ENCODE measurements around the gene ERC2.

Gene ERC2

GRCh38 chr3:55486101-55486856, 982.0 kb downstream of the ERC2 start:
- Histone ChIP-seq H3F3A (ENCODE audit: insufficient read depth) (no peaks in the 10 kb centered on the region), H3K9me3 (ENCODE audit: insufficient read depth, low read length) (no peaks in the 10 kb centered on the region), H3K4me3 (ENCODE audit: insufficient read depth, low read length, poor library complexity, severe bottlenecking) (no peak overlapping the region), H3K27ac (ENCODE audit: low read depth, low read length) (no peak overlapping the region), H3K27me3 (ENCODE audit: low read length) (no peaks in the 10 kb centered on the region), H3K9me2 (replicated peaks; ENCODE audit: insufficient read depth, low read length) (no peaks in the 10 kb centered on the region), H3K36me3 (ENCODE audit: low read length) (no peaks in the 10 kb centered on the region), H2AFZ (ENCODE audit: low read depth, low read length, severe bottlenecking) (no peak overlapping the region), H3K79me2 (ENCODE audit: insufficient read depth, low read length) (no peaks in the 10 kb centered on the region), H3K9ac (ENCODE audit: low read length) (no peak overlapping the region), H4K20me1 (ENCODE audit: low read depth, low read length) (no peaks in the 10 kb centered on the region), H3K4me2 (ENCODE audit: low read depth, low read length, poor library complexity, severe bottlenecking) (no peak overlapping the region)
- TF ChIP-seq CTCF (IDR thresholded peaks at IDR 0.05; ENCODE audit: insufficient read depth, low read length, poor library complexity, severe bottlenecking) = no peak
- no peak for TF ChIP-seq EZH2phosphoT487 (conservative IDR thresholded peaks at IDR 0.05; ENCODE audit: low read length)

- Histone ChIP-seq H3K9me2 (replicated peaks; ENCODE audit: insufficient read depth, low read length) (no peaks in the 10 kb centered on the region), H4K20me1 (ENCODE audit: low read depth, low read length) (no peaks in the 10 kb centered on the region), H2AFZ (ENCODE audit: low read depth, low read length, severe bottlenecking) (no peak overlapping the region), H3K27me3 (ENCODE audit: low read length) (no peaks in the 10 kb centered on the region), H3K79me2 (ENCODE audit: insufficient read depth, low read length) (no peaks in the 10 kb centered on the region), H3K4me3 (ENCODE audit: insufficient read depth, low read length, poor library complexity, severe bottlenecking) (no peak overlapping the region), H3K9me3 (ENCODE audit: insufficient read depth, low read length) (no peaks in the 10 kb centered on the region), H3K9ac (ENCODE audit: low read length) (no peak overlapping the region), H3F3A (ENCODE audit: insufficient read depth) (no peaks in the 10 kb centered on the region), H3K27ac (ENCODE audit: low read depth, low read length) (no peak overlapping the region), H3K36me3 (ENCODE audit: low read length) (no peaks in the 10 kb centered on the region), H3K4me2 (ENCODE audit: low read depth, low read length, poor library complexity, severe bottlenecking) (no peak overlapping the region)
- TF ChIP-seq EZH2phosphoT487 (conservative IDR thresholded peaks at IDR 0.05; ENCODE audit: low read length) (0 out of 2 replicates have a peak, but pooled peaks have one; percentile 74), CTCF (IDR thresholded peaks at IDR 0.05; ENCODE audit: insufficient read depth, low read length, poor library complexity, severe bottlenecking) (no peak)
These were observed 983.2 kb downstream of the ERC2 start for GRCh38 chr3:55484801-55485791.

- no peaks in the 10 kb centered on the region for H3F3A ChIP-seq (ENCODE audit: insufficient read depth)
- H3K27me3 ChIP-seq (ENCODE audit: low read length) = no peaks in the 10 kb centered on the region
- H3K79me2 ChIP-seq (ENCODE audit: insufficient read depth, low read length) = no peaks in the 10 kb centered on the region
- no peak overlapping the region for H3K4me3 ChIP-seq (ENCODE audit: insufficient read depth, low read length, poor library complexity, severe bottlenecking)
- no peaks in the 10 kb centered on the region for H3K36me3 ChIP-seq (ENCODE audit: low read length)
- H4K20me1 ChIP-seq (ENCODE audit: low read depth, low read length) = no peaks in the 10 kb centered on the region
- no peak overlapping the region for H2AFZ ChIP-seq (ENCODE audit: low read depth, low read length, severe bottlenecking)
- no peak overlapping the region for H3K4me2 ChIP-seq (ENCODE audit: low read depth, low read length, poor library complexity, severe bottlenecking)
- H3K9me2 ChIP-seq (replicated peaks; ENCODE audit: insufficient read depth, low read length) = no peaks in the 10 kb centered on the region
- TF ChIP-seq EZH2phosphoT487 (conservative IDR thresholded peaks at IDR 0.05; ENCODE audit: low read length) (no peak), CTCF (IDR thresholded peaks at IDR 0.05; ENCODE audit: insufficient read depth, low read length, poor library complexity, severe bottlenecking) (no peak)
- no peaks in the 10 kb centered on the region for H3K9me3 ChIP-seq (ENCODE audit: insufficient read depth, low read length)
- no peak overlapping the region for H3K9ac ChIP-seq (ENCODE audit: low read length)
- no peak overlapping the region for H3K27ac ChIP-seq (ENCODE audit: low read depth, low read length)
These were observed 984.0 kb downstream of the ERC2 start for GRCh38 chr3:55484191-55484689.

Measured in SU-DHL-6 (cell line).